ENCODE results near the gene DDX27.

DNA sequence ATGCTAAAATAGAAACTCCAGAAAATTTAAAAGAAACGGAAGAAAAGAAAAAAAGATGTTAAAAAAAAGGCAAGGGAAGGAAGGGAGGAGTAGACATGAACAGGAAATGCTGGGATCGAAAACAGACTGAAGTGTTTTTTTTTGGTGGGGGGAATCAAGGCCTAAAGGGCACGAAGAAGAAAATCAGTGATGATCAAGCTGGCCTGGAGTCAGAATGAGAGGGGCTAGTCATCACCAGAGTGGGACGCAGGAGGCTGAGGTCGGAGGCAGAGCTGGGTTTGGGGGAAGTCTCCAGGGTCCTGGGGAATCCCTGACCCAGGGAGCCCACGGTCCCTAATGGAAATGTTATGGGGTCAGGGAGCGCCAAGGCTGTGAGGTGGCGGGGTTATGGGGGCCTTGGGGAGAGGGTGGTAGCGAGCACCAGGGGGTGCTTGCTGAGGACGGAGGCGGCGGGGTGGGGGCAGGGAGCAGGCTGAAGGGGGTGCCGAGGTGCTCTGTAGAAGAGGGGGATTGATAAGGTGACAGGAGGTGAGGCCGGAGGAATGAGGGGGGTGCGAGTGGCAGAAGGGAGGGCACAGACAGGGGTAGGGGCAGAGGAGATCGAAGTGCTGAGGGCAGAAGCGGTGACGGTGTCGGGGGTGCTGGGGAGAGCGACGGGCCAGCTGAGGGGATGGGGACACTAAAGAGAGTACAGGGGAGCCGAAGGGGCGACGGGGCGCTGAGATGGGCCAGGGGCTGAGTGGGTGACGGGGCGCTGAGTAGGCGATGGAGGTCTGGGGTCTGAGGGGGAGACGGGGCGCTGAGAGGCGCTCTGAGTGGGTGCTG is 58.0 kb downstream of the DDX27 start:
- TF ChIP-seq, protein P1, sequence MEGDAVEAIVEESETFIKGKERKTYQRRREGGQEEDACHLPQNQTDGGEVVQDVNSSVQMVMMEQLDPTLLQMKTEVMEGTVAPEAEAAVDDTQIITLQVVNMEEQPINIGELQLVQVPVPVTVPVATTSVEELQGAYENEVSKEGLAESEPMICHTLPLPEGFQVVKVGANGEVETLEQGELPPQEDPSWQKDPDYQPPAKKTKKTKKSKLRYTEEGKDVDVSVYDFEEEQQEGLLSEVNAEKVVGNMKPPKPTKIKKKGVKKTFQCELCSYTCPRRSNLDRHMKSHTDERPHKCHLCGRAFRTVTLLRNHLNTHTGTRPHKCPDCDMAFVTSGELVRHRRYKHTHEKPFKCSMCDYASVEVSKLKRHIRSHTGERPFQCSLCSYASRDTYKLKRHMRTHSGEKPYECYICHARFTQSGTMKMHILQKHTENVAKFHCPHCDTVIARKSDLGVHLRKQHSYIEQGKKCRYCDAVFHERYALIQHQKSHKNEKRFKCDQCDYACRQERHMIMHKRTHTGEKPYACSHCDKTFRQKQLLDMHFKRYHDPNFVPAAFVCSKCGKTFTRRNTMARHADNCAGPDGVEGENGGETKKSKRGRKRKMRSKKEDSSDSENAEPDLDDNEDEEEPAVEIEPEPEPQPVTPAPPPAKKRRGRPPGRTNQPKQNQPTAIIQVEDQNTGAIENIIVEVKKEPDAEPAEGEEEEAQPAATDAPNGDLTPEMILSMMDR (IDR thresholded peaks at IDR 0.05), result no peak
- no peak for TF ChIP-seq POLR2A (IDR thresholded peaks at IDR 0.05)

Data from esophagus squamous epithelium (tissue), 4 donors.